Thyroid gland (tissue), 4 donors: Measurements from ENCODE around the gene DHX58.
A peak's percentile ranks its signal among the peaks of the same experiment; 100 is the strongest.

Experiments used
- POLR2A ChIP-seq, 2 donors: fragments of 450-650 bp; IDR thresholded peaks; one replicate each; pipeline ENCODE4 v1.6.1; 2017; ENCODE audit warnings: antibody characterized with exemption in 2 of 2, mild to moderate bottlenecking in 2 of 2, moderate library complexity in 1 of 2
- TF ChIP-seq, protein P1 (sequence below), 6 experiments: fragments of 200-600 bp in 3 of 6; fragments of 450-650 bp in 3 of 6; sonication (generic) in 3 of 6; IDR thresholded peaks; one replicate each; pipeline ENCODE4 v1.5.1; 2016 to 2019; ENCODE audit warnings: antibody characterized with exemption in 6 of 6, mild to moderate bottlenecking in 2 of 6, inconsistent platforms in 1 of 6, moderate library complexity in 1 of 6

DNA sequence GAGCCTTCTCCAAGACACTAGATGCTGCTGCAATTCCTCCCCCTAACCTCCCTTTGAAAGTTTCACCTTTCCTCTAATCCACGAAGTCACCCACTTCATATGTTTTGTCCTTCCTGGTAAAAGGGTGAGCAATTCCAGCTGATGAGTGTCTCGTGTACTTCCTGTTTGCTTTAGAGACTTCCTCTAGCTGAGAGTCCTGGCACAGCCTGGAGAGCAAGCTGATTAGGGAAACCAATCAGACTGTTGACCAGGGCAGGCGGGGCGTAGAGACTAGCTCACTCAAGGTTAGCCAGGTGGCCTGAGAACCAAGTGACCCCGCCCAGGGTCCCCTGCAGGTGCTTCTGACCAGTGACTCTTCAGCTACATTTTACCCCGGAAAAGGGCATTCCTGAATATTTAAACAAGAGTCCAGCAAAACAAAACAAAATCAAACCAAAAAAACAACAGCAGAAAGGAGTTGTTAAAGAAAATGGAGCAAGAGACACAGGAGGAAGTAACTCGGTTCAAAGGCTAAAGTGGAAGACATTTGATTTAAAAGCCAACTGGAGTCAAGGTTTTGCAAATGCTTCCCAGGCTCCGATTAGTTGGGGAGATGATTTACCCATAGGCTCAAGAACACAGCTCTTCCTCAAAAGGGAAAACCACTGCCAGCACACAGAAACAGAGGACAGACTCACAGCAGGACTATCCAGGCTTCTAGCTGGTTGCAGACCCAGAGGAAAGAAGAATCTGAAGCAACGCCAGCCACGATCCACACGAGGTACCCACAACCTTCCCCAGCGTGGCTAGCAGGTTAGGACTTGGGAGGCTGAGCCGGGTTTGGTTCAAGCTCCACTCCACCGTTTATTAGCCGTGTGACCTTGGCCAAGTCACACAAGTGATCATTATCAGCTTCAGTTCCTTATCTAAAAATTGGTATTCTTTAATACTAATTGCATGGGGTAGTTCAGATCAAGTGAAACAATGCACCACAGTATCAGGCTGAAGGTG is 23.4 kb upstream of the DHX58 start:
- TF ChIP-seq, protein P1, sequence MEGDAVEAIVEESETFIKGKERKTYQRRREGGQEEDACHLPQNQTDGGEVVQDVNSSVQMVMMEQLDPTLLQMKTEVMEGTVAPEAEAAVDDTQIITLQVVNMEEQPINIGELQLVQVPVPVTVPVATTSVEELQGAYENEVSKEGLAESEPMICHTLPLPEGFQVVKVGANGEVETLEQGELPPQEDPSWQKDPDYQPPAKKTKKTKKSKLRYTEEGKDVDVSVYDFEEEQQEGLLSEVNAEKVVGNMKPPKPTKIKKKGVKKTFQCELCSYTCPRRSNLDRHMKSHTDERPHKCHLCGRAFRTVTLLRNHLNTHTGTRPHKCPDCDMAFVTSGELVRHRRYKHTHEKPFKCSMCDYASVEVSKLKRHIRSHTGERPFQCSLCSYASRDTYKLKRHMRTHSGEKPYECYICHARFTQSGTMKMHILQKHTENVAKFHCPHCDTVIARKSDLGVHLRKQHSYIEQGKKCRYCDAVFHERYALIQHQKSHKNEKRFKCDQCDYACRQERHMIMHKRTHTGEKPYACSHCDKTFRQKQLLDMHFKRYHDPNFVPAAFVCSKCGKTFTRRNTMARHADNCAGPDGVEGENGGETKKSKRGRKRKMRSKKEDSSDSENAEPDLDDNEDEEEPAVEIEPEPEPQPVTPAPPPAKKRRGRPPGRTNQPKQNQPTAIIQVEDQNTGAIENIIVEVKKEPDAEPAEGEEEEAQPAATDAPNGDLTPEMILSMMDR (IDR thresholded peaks at IDR 0.05): peak in 1 of 6 experiments; percentile 18
- peak in 1 of 2 donors; percentile 41 for TF ChIP-seq POLR2A (IDR thresholded peaks at IDR 0.05)
